ENCODE data around the gene DNAJC10.

Gene DNAJC10

GRCh38 chr2:182798736-182799135 is 82.7 kb downstream of the DNAJC10 start:
- Histone ChIP-seq H3K27me3 (ENCODE audit: control insufficient read depth, insufficient read depth, low read length) (no peaks in the 10 kb centered on the region), H3K4me1 (ENCODE audit: control insufficient read depth, insufficient read depth, low read length) (no peaks in the 10 kb centered on the region), H3K4me3 (ENCODE audit: low read depth, low read length) (no peak overlapping the region), H3K9ac (ENCODE audit: low read depth, low read length) (no peak overlapping the region), H3K9me3 (ENCODE audit: control insufficient read depth, insufficient read depth, low read length) (no peaks in the 10 kb centered on the region), H3K36me3 (ENCODE audit: control insufficient read depth, insufficient read depth, low read length) (no peaks in the 10 kb centered on the region)

DNA sequence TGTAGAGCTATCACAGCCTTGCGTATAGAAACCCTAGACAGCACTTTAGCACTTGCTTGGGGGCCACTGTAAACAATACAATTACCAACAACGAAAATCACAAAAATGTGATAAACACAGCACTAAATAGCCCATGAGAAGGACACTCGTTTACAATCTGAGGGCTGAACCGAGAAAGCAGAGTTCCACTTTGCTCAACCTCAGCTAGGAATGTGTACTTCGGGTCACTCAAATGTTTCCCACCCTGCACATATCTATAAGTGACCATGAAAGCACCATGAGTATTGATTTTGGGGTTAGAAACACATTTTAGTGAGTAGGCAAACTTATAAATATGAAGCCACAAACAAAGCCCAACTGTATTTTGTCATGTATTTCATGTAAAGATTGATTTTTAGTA is 88.1 kb downstream of the DNAJC10 start:
- H3K9me3 ChIP-seq (ENCODE audit: control insufficient read depth, insufficient read depth, low read length): no peaks in the 10 kb centered on the region
- no peak overlapping the region for H3K4me3 ChIP-seq (ENCODE audit: low read depth, low read length)
- no peaks in the 10 kb centered on the region for H3K4me1 ChIP-seq (ENCODE audit: control insufficient read depth, insufficient read depth, low read length)
- no peaks in the 10 kb centered on the region for H3K27me3 ChIP-seq (ENCODE audit: control insufficient read depth, insufficient read depth, low read length)
- no peaks in the 10 kb centered on the region for H3K36me3 ChIP-seq (ENCODE audit: control insufficient read depth, insufficient read depth, low read length)
- no peak overlapping the region for H3K9ac ChIP-seq (ENCODE audit: low read depth, low read length)

GRCh38 chr2:182807319-182807718 is 91.3 kb downstream of the DNAJC10 start:
- Histone ChIP-seq H3K27me3 (ENCODE audit: control insufficient read depth, insufficient read depth, low read length) (no peaks in the 10 kb centered on the region), H3K4me3 (ENCODE audit: low read depth, low read length) (no peak overlapping the region), H3K9me3 (ENCODE audit: control insufficient read depth, insufficient read depth, low read length) (no peaks in the 10 kb centered on the region), H3K4me1 (ENCODE audit: control insufficient read depth, insufficient read depth, low read length) (no peaks in the 10 kb centered on the region), H3K9ac (ENCODE audit: low read depth, low read length) (no peak overlapping the region), H3K36me3 (ENCODE audit: control insufficient read depth, insufficient read depth, low read length) (no peaks in the 10 kb centered on the region)

GRCh38 chr2:182810087-182810486 is 94.0 kb downstream of the DNAJC10 start:
- Histone ChIP-seq H3K9me3 (ENCODE audit: control insufficient read depth, insufficient read depth, low read length) (no peaks in the 10 kb centered on the region), H3K27me3 (ENCODE audit: control insufficient read depth, insufficient read depth, low read length) (no peaks in the 10 kb centered on the region), H3K36me3 (ENCODE audit: control insufficient read depth, insufficient read depth, low read length) (no peaks in the 10 kb centered on the region), H3K4me3 (ENCODE audit: low read depth, low read length) (no peak overlapping the region), H3K4me1 (ENCODE audit: control insufficient read depth, insufficient read depth, low read length) (no peaks in the 10 kb centered on the region), H3K9ac (ENCODE audit: low read depth, low read length) (no peak overlapping the region)

DNA sequence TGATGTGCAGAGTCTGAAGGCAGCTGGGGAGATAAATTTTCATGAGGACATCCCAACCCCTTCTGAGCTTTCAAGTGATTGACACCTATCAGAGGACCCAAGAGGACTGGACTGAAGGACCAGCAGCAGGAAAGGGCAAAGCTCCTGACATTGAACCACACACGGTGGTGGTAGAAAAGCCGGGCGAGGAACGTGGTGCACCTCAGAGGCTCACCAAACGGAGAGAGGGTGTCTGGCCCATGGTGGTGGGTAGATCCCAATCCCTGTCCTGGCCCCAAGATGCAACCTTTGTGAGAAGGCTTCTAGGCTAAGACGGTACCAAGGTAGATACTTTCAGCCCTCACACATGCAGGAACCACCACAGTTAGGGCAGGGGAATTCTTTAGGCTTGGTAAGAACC is 98.3 kb downstream of the DNAJC10 start:
- Histone ChIP-seq H3K36me3 (ENCODE audit: control insufficient read depth, insufficient read depth, low read length) (no peaks in the 10 kb centered on the region), H3K9ac (ENCODE audit: low read depth, low read length) (no peak overlapping the region), H3K4me1 (ENCODE audit: control insufficient read depth, insufficient read depth, low read length) (peaks cover 21% of the 10 kb centered on the region), H3K9me3 (ENCODE audit: control insufficient read depth, insufficient read depth, low read length) (no peaks in the 10 kb centered on the region), H3K4me3 (ENCODE audit: low read depth, low read length) (no peak overlapping the region), H3K27me3 (ENCODE audit: control insufficient read depth, insufficient read depth, low read length) (no peaks in the 10 kb centered on the region)

DNA sequence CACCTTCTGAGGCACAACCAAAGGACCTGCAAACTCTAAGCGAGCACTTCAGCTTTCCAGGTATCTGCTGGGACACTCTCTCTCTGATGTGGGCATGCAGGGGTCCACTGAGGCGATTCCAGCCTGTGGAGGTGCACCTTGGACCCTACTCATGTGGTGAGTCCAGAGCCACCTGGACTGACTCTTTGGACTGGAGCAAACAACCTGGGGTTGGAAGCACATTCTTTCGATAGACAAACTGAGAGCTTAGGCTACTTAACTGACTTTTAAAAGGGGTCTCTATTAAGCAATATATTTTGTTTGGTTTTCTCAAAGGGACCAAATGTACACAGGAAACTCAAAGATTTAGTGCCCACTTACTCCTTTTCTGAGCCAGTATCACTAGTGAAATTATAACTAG is 98.7 kb downstream of the DNAJC10 start:
- H3K9ac ChIP-seq (ENCODE audit: low read depth, low read length): no peak overlapping the region
- no peaks in the 10 kb centered on the region for H3K27me3 ChIP-seq (ENCODE audit: control insufficient read depth, insufficient read depth, low read length)
- no peaks in the 10 kb centered on the region for H3K36me3 ChIP-seq (ENCODE audit: control insufficient read depth, insufficient read depth, low read length)
- H3K4me3 ChIP-seq (ENCODE audit: low read depth, low read length): no peak overlapping the region
- H3K4me1 ChIP-seq (ENCODE audit: control insufficient read depth, insufficient read depth, low read length): peaks cover 21% of the 10 kb centered on the region
- H3K9me3 ChIP-seq (ENCODE audit: control insufficient read depth, insufficient read depth, low read length): no peaks in the 10 kb centered on the region

- Histone ChIP-seq H3K27me3 (ENCODE audit: control insufficient read depth, insufficient read depth, low read length) (no peaks in the 10 kb centered on the region), H3K36me3 (ENCODE audit: control insufficient read depth, insufficient read depth, low read length) (no peaks in the 10 kb centered on the region), H3K9me3 (ENCODE audit: control insufficient read depth, insufficient read depth, low read length) (no peaks in the 10 kb centered on the region), H3K9ac (ENCODE audit: low read depth, low read length) (no peak overlapping the region), H3K4me1 (ENCODE audit: control insufficient read depth, insufficient read depth, low read length) (peaks cover 21% of the 10 kb centered on the region), H3K4me3 (ENCODE audit: low read depth, low read length) (no peak overlapping the region)
Measured at GRCh38 chr2:182816866-182817265, 100.8 kb downstream of the DNAJC10 start.

- no peaks in the 10 kb centered on the region for H3K9me3 ChIP-seq (ENCODE audit: control insufficient read depth, insufficient read depth, low read length)
- H3K36me3 ChIP-seq (ENCODE audit: control insufficient read depth, insufficient read depth, low read length): no peaks in the 10 kb centered on the region
- peaks cover 21% of the 10 kb centered on the region for H3K4me1 ChIP-seq (ENCODE audit: control insufficient read depth, insufficient read depth, low read length)
- no peak overlapping the region for H3K9ac ChIP-seq (ENCODE audit: low read depth, low read length)
- no peaks in the 10 kb centered on the region for H3K27me3 ChIP-seq (ENCODE audit: control insufficient read depth, insufficient read depth, low read length)
- no peak overlapping the region for H3K4me3 ChIP-seq (ENCODE audit: low read depth, low read length)
Measured at GRCh38 chr2:182817558-182817957, 101.5 kb downstream of the DNAJC10 start.

DNA sequence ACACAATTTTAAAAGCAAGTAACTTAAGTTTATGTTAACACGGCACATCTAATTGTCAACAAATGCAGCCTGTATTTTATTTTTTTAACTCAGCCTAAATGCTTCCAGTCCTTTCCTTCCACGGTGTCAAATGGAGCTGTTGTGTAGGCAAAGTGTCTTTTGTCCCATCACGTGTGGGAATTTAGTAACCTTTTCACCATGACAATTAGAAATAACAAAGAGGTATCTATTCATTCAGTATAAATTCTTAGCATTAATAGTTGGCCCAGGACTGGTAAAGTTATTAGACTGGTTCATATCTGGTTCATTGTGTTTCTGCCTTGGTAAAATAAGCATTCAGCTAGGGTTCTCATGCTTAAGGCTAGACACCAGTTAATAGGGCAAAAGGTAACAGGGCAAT is 102.4 kb downstream of the DNAJC10 start:
- no peaks in the 10 kb centered on the region for H3K27me3 ChIP-seq (ENCODE audit: control insufficient read depth, insufficient read depth, low read length)
- H3K36me3 ChIP-seq (ENCODE audit: control insufficient read depth, insufficient read depth, low read length): no peaks in the 10 kb centered on the region
- H3K4me3 ChIP-seq (ENCODE audit: low read depth, low read length): peak overlapping the region; percentile 4
- peaks cover 21% of the 10 kb centered on the region for H3K4me1 ChIP-seq (ENCODE audit: control insufficient read depth, insufficient read depth, low read length)
- no peak overlapping the region for H3K9ac ChIP-seq (ENCODE audit: low read depth, low read length)
- no peaks in the 10 kb centered on the region for H3K9me3 ChIP-seq (ENCODE audit: control insufficient read depth, insufficient read depth, low read length)

DNA sequence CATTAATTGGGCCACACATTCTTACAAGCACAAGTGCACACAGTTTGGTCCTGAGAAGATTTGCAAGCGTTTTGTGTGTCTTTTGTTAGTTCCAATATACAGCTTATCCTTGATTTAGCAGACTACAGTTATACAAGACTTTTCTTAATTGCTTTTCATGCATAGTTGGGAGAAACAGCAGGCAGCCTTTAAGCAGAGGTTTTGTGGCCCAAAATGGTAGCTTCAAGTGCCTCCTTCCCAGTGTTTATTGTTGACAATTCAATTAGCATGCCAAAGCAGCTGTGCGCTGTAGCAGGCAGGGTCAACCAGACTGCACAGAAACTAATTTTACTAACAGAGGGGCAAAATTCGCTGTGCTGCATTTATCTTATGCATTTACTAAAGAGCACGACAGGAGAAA is 102.9 kb downstream of the DNAJC10 start:
- Histone ChIP-seq H3K4me3 (ENCODE audit: low read depth, low read length) (peak overlapping the region; percentile 4), H3K36me3 (ENCODE audit: control insufficient read depth, insufficient read depth, low read length) (no peaks in the 10 kb centered on the region), H3K27me3 (ENCODE audit: control insufficient read depth, insufficient read depth, low read length) (no peaks in the 10 kb centered on the region), H3K9me3 (ENCODE audit: control insufficient read depth, insufficient read depth, low read length) (no peaks in the 10 kb centered on the region), H3K9ac (ENCODE audit: low read depth, low read length) (no peak overlapping the region), H3K4me1 (ENCODE audit: control insufficient read depth, insufficient read depth, low read length) (peaks cover 21% of the 10 kb centered on the region)

- no peaks in the 10 kb centered on the region for H3K9me3 ChIP-seq (ENCODE audit: control insufficient read depth, insufficient read depth, low read length)
- no peak overlapping the region for H3K9ac ChIP-seq (ENCODE audit: low read depth, low read length)
- peaks cover 21% of the 10 kb centered on the region for H3K4me1 ChIP-seq (ENCODE audit: control insufficient read depth, insufficient read depth, low read length)
- no peak overlapping the region for H3K4me3 ChIP-seq (ENCODE audit: low read depth, low read length)
- H3K27me3 ChIP-seq (ENCODE audit: control insufficient read depth, insufficient read depth, low read length): no peaks in the 10 kb centered on the region
- H3K36me3 ChIP-seq (ENCODE audit: control insufficient read depth, insufficient read depth, low read length): no peaks in the 10 kb centered on the region
Measured at GRCh38 chr2:182819412-182819811, 103.4 kb downstream of the DNAJC10 start.

DNA sequence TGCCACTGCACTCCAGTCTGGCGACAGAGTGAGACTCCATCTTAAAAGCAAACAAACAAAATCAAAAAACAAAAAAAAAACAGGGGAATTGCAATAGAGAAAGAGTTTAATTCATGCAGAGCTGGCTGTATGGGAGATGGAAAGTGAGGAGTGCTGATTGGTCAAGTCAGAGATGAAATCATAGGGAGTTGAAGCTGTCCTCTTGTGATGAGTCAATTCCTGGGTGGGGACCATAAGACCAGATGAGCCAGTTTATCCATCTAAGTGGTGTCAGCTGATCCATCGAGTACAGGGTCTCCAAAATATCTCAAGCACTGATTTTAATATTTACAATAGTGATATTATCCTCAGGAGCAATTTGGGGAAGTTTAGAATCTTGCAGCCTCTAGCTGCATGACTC is 105.1 kb downstream of the DNAJC10 start:
- no peaks in the 10 kb centered on the region for H3K27me3 ChIP-seq (ENCODE audit: control insufficient read depth, insufficient read depth, low read length)
- no peak overlapping the region for H3K9ac ChIP-seq (ENCODE audit: low read depth, low read length)
- no peaks in the 10 kb centered on the region for H3K36me3 ChIP-seq (ENCODE audit: control insufficient read depth, insufficient read depth, low read length)
- H3K9me3 ChIP-seq (ENCODE audit: control insufficient read depth, insufficient read depth, low read length): no peaks in the 10 kb centered on the region
- peaks cover 27% of the 10 kb centered on the region for H3K4me1 ChIP-seq (ENCODE audit: control insufficient read depth, insufficient read depth, low read length)
- H3K4me3 ChIP-seq (ENCODE audit: low read depth, low read length): no peak overlapping the region

DNA sequence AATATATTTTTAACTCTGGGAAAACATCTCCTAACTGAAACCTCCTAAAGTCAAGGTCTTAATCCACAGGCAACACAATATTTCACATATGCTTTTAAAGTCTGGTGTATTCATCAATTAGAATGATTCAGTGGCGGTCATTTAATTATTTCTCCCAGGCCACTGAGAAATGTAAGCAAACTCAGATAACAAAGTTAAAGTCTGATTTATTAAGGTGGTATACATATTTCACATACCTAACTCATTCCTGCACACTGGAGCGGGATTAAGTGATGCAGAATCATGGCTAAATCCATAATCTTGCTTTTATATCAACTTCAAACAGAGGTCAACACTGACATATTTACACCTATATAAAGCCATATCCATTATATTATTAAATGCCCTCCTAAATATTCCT is 106.7 kb downstream of the DNAJC10 start:
- Histone ChIP-seq H3K9me3 (ENCODE audit: control insufficient read depth, insufficient read depth, low read length) (no peaks in the 10 kb centered on the region), H3K36me3 (ENCODE audit: control insufficient read depth, insufficient read depth, low read length) (no peaks in the 10 kb centered on the region), H3K4me1 (ENCODE audit: control insufficient read depth, insufficient read depth, low read length) (peaks cover 23% of the 10 kb centered on the region), H3K4me3 (ENCODE audit: low read depth, low read length) (no peak overlapping the region), H3K9ac (ENCODE audit: low read depth, low read length) (no peak overlapping the region), H3K27me3 (ENCODE audit: control insufficient read depth, insufficient read depth, low read length) (no peaks in the 10 kb centered on the region)

Measured in iPS-15b (cell line).